Endothelial cell of umbilical vein (primary cell): ENCODE measurements around the gene CETN3. TPM values are rescaled to one million over a fixed set of nuclear protein-coding genes. Genes with fewer than 3 reads are reported as not detected.
A peak's percentile ranks its signal among the peaks of the same experiment; 100 is the strongest.

Experiments used
- Bru-seq: library from RNA; stranded (reverse); fragments of 400-500 nt; gene quantifications from one replicate; lab custom pipeline; 2021; lab: Mats Ljungman, UMichigan
- BruChase-seq, 2 experiments: library from RNA; stranded (reverse); fragments of 400-500 nt; gene quantifications; one replicate each; lab custom pipeline; 2021; lab: Mats Ljungman, UMichigan
- BruUV-seq: library from RNA; stranded (reverse); fragments of 400-500 nt; replicated peaks from 2 replicates; lab custom pipeline; 2021; lab: Mats Ljungman, UMichigan
- CTCF ChIA-PET: fragments of 300-600, 350-600 bp; sonication (Branson Sonifier 250); formaldehyde crosslinking; loops from one replicate; lab custom pipeline; 2021; ENCODE audit warnings: antibody characterized with exemption, inconsistent platforms; lab: Charles Lee
- POLR2A ChIA-PET: fragments of 300-600, 350-600 bp; sonication (Branson Sonifier 250); formaldehyde crosslinking; loops from one replicate; lab custom pipeline; 2021; ENCODE audit warnings: antibody characterized with exemption, inconsistent platforms; lab: Charles Lee
- DNase-seq: peaks from one replicate; pipeline ENCODE4 v3.0.0-alpha.2; 2011; ENCODE audit warnings: low read depth, low spot score
- FAIRE-seq: peaks from 2 replicates; lab custom pipeline; 2011; peaks lifted over from hg19 to GRCh38; lab: Jason Lieb, UNC
- H2AFZ ChIP-seq: 2 replicates; pipeline ENCODE4 v1.6.0; 2012; ENCODE audit warnings: low read depth, low read length, control low read depth, inconsistent platforms
- H3K27ac ChIP-seq: 2 replicates; pipeline ENCODE4 v1.5.1; 2011; ENCODE audit warnings: low read depth, mild to moderate bottlenecking, control low read depth, low read length, moderate library complexity; ENCODE audit not compliant: insufficient read depth
- H3K27me3 ChIP-seq, 2 experiments: 2 replicates each; pipeline versions ENCODE4 v1.6.0 to v1.6.1; 2011; ENCODE audit warnings: low read length in 2 of 2, mixed read lengths in 1 of 2; ENCODE audit not compliant: control insufficient read depth in 2 of 2, insufficient read depth in 2 of 2
- H3K36me3 ChIP-seq, 2 experiments: 2 replicates in 1 of 2; 3 replicates in 1 of 2; pipeline ENCODE4 v1.5.1; 2011; ENCODE audit warnings: low read length in 2 of 2, mild to moderate bottlenecking in 1 of 2, moderate library complexity in 1 of 2; ENCODE audit not compliant: control insufficient read depth in 2 of 2, insufficient read depth in 2 of 2; ENCODE audit errors: extremely low read depth in 1 of 2
- H3K4me1 ChIP-seq: 3 replicates; pipeline ENCODE4 v1.5.1; 2011; ENCODE audit warnings: mild to moderate bottlenecking, low read length; ENCODE audit not compliant: control insufficient read depth, insufficient read depth; ENCODE audit errors: extremely low read depth
- H3K4me2 ChIP-seq: 2 replicates; pipeline ENCODE4 v1.6.1; 2011; ENCODE audit warnings: low read length, control low read depth, mixed read lengths; ENCODE audit not compliant: insufficient read depth
- H3K4me3 ChIP-seq, 3 experiments: fragments of 200-600 bp in 1 of 3; sonication (generic), shearing (Covaris generic) in 1 of 3; replicated peaks in 1 of 3; 2 replicates each; pipeline ENCODE4 v1.5.1; 2011 to 2016; ENCODE audit warnings: control low read depth in 3 of 3, low read length in 3 of 3, mild to moderate bottlenecking in 2 of 3, inconsistent platforms in 1 of 3, low read depth in 1 of 3, moderate library complexity in 1 of 3; ENCODE audit not compliant: insufficient read depth in 1 of 3
- H3K79me2 ChIP-seq: 2 replicates; pipeline ENCODE4 v1.6.0; 2012; ENCODE audit warnings: low read length, inconsistent platforms; ENCODE audit not compliant: control insufficient read depth, insufficient read depth
- H3K9ac ChIP-seq: replicated peaks from 2 replicates; pipeline ENCODE3; 2011; ENCODE audit warnings: low read length, control low read depth; ENCODE audit not compliant: insufficient read depth; ENCODE audit errors: extremely low read depth
- H3K9me1 ChIP-seq: replicated peaks from 3 replicates; pipeline ENCODE4 v1.6.0; 2011; ENCODE audit warnings: mild to moderate bottlenecking, low read length; ENCODE audit not compliant: control insufficient read depth, insufficient read depth; ENCODE audit errors: extremely low read depth
- H3K9me3 ChIP-seq: replicated peaks from 2 replicates; pipeline ENCODE4 v1.5.1; 2012; ENCODE audit warnings: low read length, inconsistent platforms; ENCODE audit not compliant: control insufficient read depth, insufficient read depth
- H4K20me1 ChIP-seq: replicated peaks from 2 replicates; pipeline ENCODE3; 2011; ENCODE audit warnings: mild to moderate bottlenecking, low read length; ENCODE audit not compliant: control insufficient read depth, insufficient read depth; ENCODE audit errors: extremely low read depth
- FOS ChIP-seq: IDR thresholded peaks from 2 replicates; pipeline ENCODE4 v1.6.1; 2011; ENCODE audit warnings: mild to moderate bottlenecking, low read length, moderate library complexity, borderline replicate concordance; ENCODE audit not compliant: insufficient read depth
- GATA2 ChIP-seq: IDR thresholded peaks from 2 replicates; pipeline ENCODE4 v1.7.0; 2011; ENCODE audit warnings: low read depth, mild to moderate bottlenecking, moderate library complexity, mixed read lengths, low read length; ENCODE audit not compliant: insufficient read length, insufficient read depth
- JUN ChIP-seq: IDR thresholded peaks from 2 replicates; pipeline ENCODE4 v1.6.1; 2011; ENCODE audit warnings: borderline replicate concordance, low read depth; ENCODE audit not compliant: insufficient read length, insufficient read depth
- POLR2A ChIP-seq: IDR thresholded peaks from 2 replicates; pipeline ENCODE4 v1.6.1; 2012; ENCODE audit warnings: low read depth, mild to moderate bottlenecking, control low read depth, low read length
- POLR2AphosphoS5 ChIP-seq: IDR thresholded peaks from 2 replicates; pipeline ENCODE4 v1.6.1; 2012; ENCODE audit warnings: low read depth, mild to moderate bottlenecking, control low read depth, low read length, moderate library complexity; ENCODE audit not compliant: insufficient read depth
- dilution Hi-C: fragments of 300-500 bp; cut with MboI; formaldehyde crosslinking; loops from one replicate; pipeline ENCODE4 v1.15.0; 2019; ENCODE audit warnings: low sequenced_read_pairs; ENCODE audit not compliant: extremely low pct_ligation_motif_present
- intact Hi-C: fragments of 100-400 bp; cut with micrococcal nuclease; formaldehyde crosslinking; loops from one replicate; pipeline ENCODE4 v1.10.0; 2022
- long read RNA-seq: library from polyadenylated mRNA; stranded (forward); transcript quantifications from one replicate; pipeline ENCODE4 v2.0.0, GENCODE V29; 2021
- polyA minus RNA-seq, 3 experiments: library from RNA; depleted of rRNA, polyadenylated mRNA; stranded (reverse); fragments of >200 nt; gene quantifications; 1 replicate in 1 of 3; 2 replicates in 2 of 3; pipeline ENCODE4 v1.2.3, GENCODE V29; 2011
- polyA plus RNA-seq, 4 experiments: library from polyadenylated mRNA; depleted of rRNA in 3 of 4; stranded (reverse) in 3 of 4; unstranded in 1 of 4; fragments of >200 nt; gene quantifications; 2 replicates each; pipeline versions ENCODE4 v1.2.1 to v1.2.3, GENCODE V29; 2011 to 2012; ENCODE audit warnings: missing spikeins in 1 of 4
- total RNA-seq: library from RNA; stranded (reverse); gene quantifications from 2 replicates; pipeline ENCODE4 v1.2.3, GENCODE V29; 2021

Gene CETN3
- total RNA-seq, result 15.5 and 17.3 TPM in 2 replicates
- polyA plus RNA-seq, result 0.92 and 2.2 TPM in 2 replicates
- polyA plus RNA-seq (2011; cell fraction: cytosol; rRNA removed), result 4.3 and 4.5 TPM in 2 replicates
- polyA plus RNA-seq (2011; cell fraction: nucleus; rRNA removed), result 2.2 and 5.7 TPM in 2 replicates
- 21.6 and 26.2 TPM in 2 replicates for polyA plus RNA-seq (2012)
- 0.64 and 1.00 TPM in 2 replicates for polyA minus RNA-seq
- polyA minus RNA-seq (2011; cell fraction: cytosol; rRNA and poly(A)+ RNA removed), result 2.8 TPM
- 0.87 and 2.1 TPM in 2 replicates for polyA minus RNA-seq (2011; cell fraction: nucleus; rRNA and poly(A)+ RNA removed)
- Bru-seq, nascent RNA, result percentile 62 among the genes with signal in this experiment
- percentile 57 among the genes with signal in this experiment for BruChase-seq, experiment 1, labeled RNA remaining after a 6-hour chase
- percentile 53 among the genes with signal in this experiment for BruChase-seq, experiment 2, labeled RNA remaining after a 2-hour chase
- long read RNA-seq, transcript CETN3-201 (5 exons, 2,432 nt), result major isoform, 72 of 86 reads
- long read RNA-seq, partial matches to known transcripts, result 5 of 86 reads
- long read RNA-seq, other reads (novel, unspliced or antisense), result 5 of 86 reads

GRCh38 chr5:90409318-90410177 lies at the start of gene CETN3:
CETN3 (minus strand) TSS chr5:90409756; CDS start chr5:90409661, 95 bp downstream.
- Histone ChIP-seq H3K9ac (peak within 1 kb of the TSS; percentile 98), H3K27me3 (no peaks in the 10 kb centered on the region), H3K27ac (peak within 1 kb of the TSS; percentile 94), H4K20me1 (no peaks in the 10 kb centered on the region), H3K9me1 (no peaks in the 10 kb centered on the region), H2AFZ (peak within 1 kb of the TSS; percentile 99), H3K79me2 (peaks cover 3% of the 10 kb centered on the region), H3K4me2 (peak within 1 kb of the TSS; percentile 95), H3K9me3 (no peaks in the 10 kb centered on the region), H3K36me3 (no peaks in the 10 kb centered on the region), H3K4me3 (peak within 1 kb of the TSS; percentile 82 to 95 (median 83)), H3K4me1 (peaks cover 15% of the 10 kb centered on the region)
- dilution Hi-C loops, result no loop called here
- ChIA-PET CTCF (interaction anchor here (0.6 to 2.4 kb wide), 7 partner anchors 23 to 120 kb away, joined by 3 to 8 read pairs (median 4); partner anchors contain the start of genes LYSMD3, MBLAC2 and POLR3G), POLR2A (interaction anchor here (0.7 to 1.3 kb wide), 8 partner anchors 9 to 1526 kb away, joined by 3 to 5 read pairs (median 3); partner anchors contain the start of genes MBLAC2, MEF2C and POLR3G)
- no TSS peak for BruUV-seq
- TF ChIP-seq POLR2A (peak; percentile 94), POLR2AphosphoS5 (peak; percentile 73), JUN (no peak), FOS (no peak), GATA2 (no peak)
- FAIRE-seq (peak; percentile 87), DNase-seq (peak; percentile 96)
- intact Hi-C loops, result loop anchor here (1.0 to 10.0 kb wide), 8 partner anchors 65 to 1715 kb away; partner anchors contain the start of genes LYSMD3, MBLAC2 and POLR3G
